MCF 10A (cell line): Measurements from ENCODE around the gene ADD1. TPM values are rescaled to one million over a fixed set of nuclear protein-coding genes. Genes with fewer than 3 reads are reported as not detected.

Source experiments
- BruUV-seq: library from RNA; stranded (reverse); fragments of 400-500 nt; replicated peaks from 2 replicates; lab custom pipeline; 2021; lab: Mats Ljungman, UMichigan
- CTCF ChIA-PET: fragments of 300-600 bp; sonication (Branson Sonifier 250); formaldehyde crosslinking; extraction: SDS; loops from one replicate; lab custom pipeline; 2021; ENCODE audit warnings: antibody characterized with exemption, inconsistent platforms; lab: Yijun Ruan, JAX
- POLR2A ChIA-PET: fragments of 300-600, 350-650 bp; sonication (Branson Sonifier 250); formaldehyde crosslinking; extraction: SDS; loops from one replicate; lab custom pipeline; 2020; ENCODE audit warnings: antibody characterized with exemption, inconsistent platforms; lab: Yijun Ruan, JAX
- DNase-seq: peaks from one replicate; pipeline ENCODE4 v3.0.0-alpha.2; 2018; ENCODE audit not compliant: unreplicated experiment
- H3K27ac Mint-ChIP-seq: one replicate; pipeline ENCODE4 v1.8.0; 2022; ENCODE audit warnings: mild to moderate bottlenecking, low read depth, mixed read lengths; ENCODE audit not compliant: unreplicated experiment
- H3K27me3 Mint-ChIP-seq: one replicate; pipeline ENCODE4 v1.8.0; 2022; ENCODE audit warnings: mixed read lengths; ENCODE audit not compliant: insufficient read depth, unreplicated experiment
- H3K36me3 Mint-ChIP-seq: one replicate; pipeline ENCODE4 v1.8.0; 2022; ENCODE audit warnings: mild to moderate bottlenecking, moderate library complexity, mixed read lengths; ENCODE audit not compliant: insufficient read depth, unreplicated experiment
- H3K4me1 Mint-ChIP-seq: one replicate; pipeline ENCODE4 v1.8.0; 2022; ENCODE audit warnings: mixed read lengths; ENCODE audit not compliant: insufficient read depth, unreplicated experiment
- H3K4me3 Mint-ChIP-seq: one replicate; pipeline ENCODE4 v1.8.0; 2022; ENCODE audit warnings: mild to moderate bottlenecking, moderate library complexity, mixed read lengths; ENCODE audit not compliant: unreplicated experiment
- H3K9me3 Mint-ChIP-seq: one replicate; pipeline ENCODE4 v1.8.0; 2022; ENCODE audit warnings: mixed read lengths; ENCODE audit not compliant: unreplicated experiment
- CTCF ChIP-seq: fragments of 200-600 bp; IDR thresholded peaks from one replicate; pipeline ENCODE4 v1.8.0; 2022; ENCODE audit warnings: antibody characterized with exemption, mild to moderate bottlenecking; ENCODE audit not compliant: unreplicated experiment
- intact Hi-C: fragments of 100-400 bp; cut with micrococcal nuclease; formaldehyde crosslinking; loops from 2 replicates; pipeline ENCODE4 v1.14.1; 2022
- total RNA-seq: library from RNA; stranded (reverse); gene quantifications from 2 replicates; pipeline ENCODE4 v1.2.3, GENCODE V29; 2022

The ADD1 gene
- total RNA-seq, 1 experiment from 2014 or later: 131 TPM

- POLR2A ChIA-PET: interaction anchor here (0.6 to 5.3 kb wide), 3 partner anchors 8 to 76 kb away, joined by 3 to 43 read pairs (median 3); partner anchors contain the start of gene GRK4
- TF ChIP-seq CTCF: no peak
- no peak for DNase-seq
- H3K27me3 Mint-ChIP-seq: no peaks in the 10 kb centered on the region
- intact Hi-C loops: loop anchor here (5.0 kb wide), 1 partner anchor 97 kb away; the partner anchor contains the start of gene ADD1
- no peak overlapping the region for H3K4me3 Mint-ChIP-seq
- peaks cover 27% of the 10 kb centered on the region for H3K4me1 Mint-ChIP-seq
- no TSS peak for BruUV-seq
- CTCF ChIA-PET: interaction anchor here (0.5 to 4.8 kb wide), 4 partner anchors 9 to 222 kb away, joined by 3 to 30 read pairs (median 4); no protein-coding TSS in a partner anchor
- no peak overlapping the region for H3K27ac Mint-ChIP-seq
- H3K36me3 Mint-ChIP-seq: peaks cover 82% of the 10 kb centered on the region
- no peaks in the 10 kb centered on the region for H3K9me3 Mint-ChIP-seq
Measured at GRCh38 chr4:2939383-2940243, 96.0 kb downstream of the ADD1 start.

DNA sequence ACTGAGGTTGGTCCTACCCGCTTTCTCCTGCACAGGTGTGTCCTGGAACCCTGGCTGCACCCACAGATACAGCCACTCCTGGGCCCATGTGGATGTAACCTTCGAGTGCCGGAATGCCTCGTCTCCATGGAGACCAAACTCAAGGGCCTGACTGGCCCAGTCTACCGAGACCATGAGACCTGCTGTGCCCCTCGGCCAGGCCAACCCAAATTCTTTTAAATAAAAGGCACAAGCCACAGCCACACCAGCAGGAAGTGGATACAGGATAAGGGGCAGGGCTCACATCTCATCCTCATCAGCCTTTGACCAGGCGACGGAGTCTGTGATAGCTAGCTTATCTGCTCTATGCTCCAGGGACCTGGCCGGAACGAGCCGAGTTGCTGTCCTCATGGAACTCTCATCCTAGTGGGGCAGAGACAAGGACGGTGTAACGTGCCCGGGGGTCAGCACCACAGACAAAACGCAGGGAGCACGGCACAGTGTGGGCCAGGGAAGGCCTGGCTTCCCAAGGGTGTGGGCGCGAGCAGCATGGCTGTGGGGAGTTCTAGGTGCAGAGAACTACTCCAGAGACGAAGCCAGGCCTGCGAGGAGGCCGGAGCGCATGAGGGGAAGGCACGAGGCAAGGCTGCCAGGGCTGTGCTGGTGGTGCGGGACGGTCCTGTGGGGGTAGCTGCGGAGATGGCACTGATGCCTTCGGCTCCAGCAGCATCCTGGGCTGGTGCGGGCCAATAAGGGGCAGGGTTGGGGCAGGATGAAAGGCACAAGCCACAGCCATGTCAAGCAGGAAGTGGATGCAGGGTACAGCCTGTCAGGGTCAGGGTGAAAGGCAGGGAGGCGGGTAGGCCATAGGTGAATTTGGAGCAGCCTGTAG lies 96.9 kb downstream of the ADD1 start:
- Mint-ChIP-seq H3K4me3 (no peak overlapping the region), H3K27me3 (no peaks in the 10 kb centered on the region), H3K9me3 (no peaks in the 10 kb centered on the region), H3K4me1 (peaks cover 26% of the 10 kb centered on the region), H3K36me3 (peaks cover 91% of the 10 kb centered on the region), H3K27ac (no peak overlapping the region)
- DNase-seq: no peak
- ChIA-PET CTCF (interaction anchor here (1.1 kb wide), 1 partner anchor 13 kb away, joined by 3 read pairs; no protein-coding TSS in a partner anchor), POLR2A (interaction anchor here (0.6 to 0.9 kb wide), 2 partner anchors 23 to 193 kb away, joined by 3 read pairs; partner anchors contain the start of gene GRK4)
- intact Hi-C loops: no loop called here
- no TSS peak for BruUV-seq
- TF ChIP-seq CTCF: no peak

DNA sequence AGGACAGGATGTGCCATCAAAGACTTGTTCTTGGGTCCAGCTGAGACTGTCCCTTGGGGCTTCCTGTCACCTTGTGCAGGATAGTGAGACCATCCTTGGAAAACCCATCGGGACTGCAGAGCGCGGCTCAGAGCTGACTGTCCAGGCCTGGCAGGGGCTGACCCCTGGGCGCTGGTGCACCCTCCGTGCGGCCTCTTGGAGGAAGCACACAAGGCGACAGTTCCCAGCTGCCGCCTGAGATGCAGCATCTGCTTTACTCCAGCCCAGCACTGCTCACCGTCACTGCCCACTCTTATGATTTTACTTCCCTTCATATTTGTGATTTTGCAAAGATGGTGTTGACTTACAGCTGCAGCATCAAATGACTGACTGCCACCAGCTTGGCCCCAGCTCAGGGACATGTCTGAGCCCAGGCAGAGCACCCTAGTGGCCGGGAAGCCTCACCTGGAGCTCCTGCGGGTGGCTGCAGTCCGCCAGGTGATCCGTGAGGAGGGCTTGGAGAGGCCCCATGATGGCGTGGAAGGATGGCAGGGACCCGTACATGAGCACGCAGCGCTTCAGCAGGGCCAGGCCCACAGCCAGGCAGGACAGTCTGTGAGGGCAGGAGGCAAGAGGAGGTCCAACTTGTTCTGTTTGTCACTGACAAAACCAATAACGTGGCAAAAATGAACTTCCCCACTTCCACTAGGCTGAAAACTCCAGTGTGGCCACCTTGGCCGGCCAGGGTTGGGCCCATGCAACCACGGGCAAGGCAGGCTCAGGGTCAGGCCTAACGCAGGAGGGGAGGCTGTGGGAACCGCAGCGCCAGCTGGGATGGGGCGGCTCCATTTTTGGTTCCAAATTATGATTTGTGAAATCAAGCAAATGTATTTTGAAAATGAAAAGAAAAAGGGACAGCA lies 97.7 kb downstream of the ADD1 start:
- H3K27ac Mint-ChIP-seq: no peak overlapping the region
- H3K27me3 Mint-ChIP-seq: no peaks in the 10 kb centered on the region
- peaks cover 99% of the 10 kb centered on the region for H3K36me3 Mint-ChIP-seq
- ChIA-PET POLR2A (interaction anchor here (0.6 kb wide), 1 partner anchor 192 kb away, joined by 3 read pairs; no protein-coding TSS in a partner anchor), CTCF (interaction anchor here (1.1 kb wide), 1 partner anchor 12 kb away, joined by 3 read pairs; no protein-coding TSS in a partner anchor)
- DNase-seq: no peak
- no peaks in the 10 kb centered on the region for H3K9me3 Mint-ChIP-seq
- intact Hi-C loops: no loop called here
- no peak overlapping the region for H3K4me3 Mint-ChIP-seq
- BruUV-seq: no TSS peak
- H3K4me1 Mint-ChIP-seq: peaks cover 17% of the 10 kb centered on the region
- no peak for TF ChIP-seq CTCF
